HepG2 (cell line): ENCODE data around the gene PLSCR1.

ENCODE experiments used
- AFF4 ChIP-seq: sonication (generic); formaldehyde crosslinking; IDR thresholded peaks from 2 replicates; pipeline ENCODE4 v1.4.0; 2020; ENCODE audit warnings: missing genetic modification reagents
- ARID5B ChIP-seq: IDR thresholded peaks from 2 replicates; pipeline ENCODE4 v1.4.0; 2020; ENCODE audit warnings: mild to moderate bottlenecking, missing genetic modification reagents
- BHLHE40 ChIP-seq: IDR thresholded peaks from 2 replicates; pipeline ENCODE4 v1.6.1; 2011; ENCODE audit warnings: low read length, improper control_type of control experiment
- GMEB2 ChIP-seq: IDR thresholded peaks from 2 replicates; pipeline ENCODE4 v1.6.1; 2016; ENCODE audit warnings: missing biosample characterization, missing genetic modification reagents, low read depth
- JUN ChIP-seq: sonication (generic); formaldehyde crosslinking; IDR thresholded peaks from 2 replicates; pipeline ENCODE4 v1.4.0; 2020; ENCODE audit warnings: mild to moderate bottlenecking, missing genetic modification reagents
- KDM5A ChIP-seq: fragments of 200-600 bp; sonication (generic); IDR thresholded peaks from 2 replicates; pipeline ENCODE4 v1.7.0; 2018; ENCODE audit warnings: antibody characterized with exemption, mild to moderate bottlenecking, low read length, borderline replicate concordance
- KLF6 ChIP-seq: IDR thresholded peaks from 2 replicates; pipeline ENCODE4 v1.8.0; 2016; ENCODE audit warnings: missing biosample characterization, missing genetic modification reagents
- YY1 ChIP-seq: IDR thresholded peaks from 2 replicates; pipeline ENCODE4 v1.6.1; 2011; ENCODE audit warnings: low read length, low read depth, moderate library complexity, mild to moderate bottlenecking; ENCODE audit not compliant: insufficient read depth, insufficient replicate concordance
- ZBTB21 ChIP-seq: sonication (generic); formaldehyde crosslinking; IDR thresholded peaks from 2 replicates; pipeline ENCODE4 v1.4.0; 2020; ENCODE audit warnings: missing genetic modification reagents
- ZBTB33 ChIP-seq: sonication (generic); formaldehyde crosslinking; IDR thresholded peaks from 2 replicates; pipeline ENCODE4 v1.4.0; 2020; ENCODE audit warnings: missing genetic modification reagents
- ZNF263 ChIP-seq: sonication (generic); formaldehyde crosslinking; IDR thresholded peaks from 2 replicates; pipeline ENCODE4 v1.4.0; 2020; ENCODE audit warnings: missing genetic modification reagents
- TF ChIP-seq, protein P1 (sequence below): IDR thresholded peaks from 2 replicates; pipeline ENCODE4 v1.6.1; 2012; ENCODE audit warnings: inconsistent platforms

DNA sequence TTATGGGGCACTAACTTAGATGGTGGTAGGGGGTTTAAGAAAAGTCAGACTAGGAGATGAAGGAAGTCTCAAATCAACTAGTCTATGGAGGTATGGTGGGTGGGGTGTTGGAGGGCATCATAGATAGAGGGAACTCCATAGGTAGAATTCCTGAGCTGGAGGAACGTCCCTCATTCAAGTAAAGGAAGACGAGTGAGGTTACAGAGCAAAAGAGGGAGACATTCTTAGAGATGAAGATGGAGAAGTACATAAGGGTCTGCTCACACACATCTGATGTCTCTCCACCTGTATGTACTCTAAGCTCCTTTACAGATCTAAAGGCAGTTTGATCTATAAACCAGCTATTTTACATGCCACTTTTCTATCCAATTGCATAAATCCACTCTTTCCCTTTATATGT is 1.4 kb downstream of the PLSCR1 start:
- TF ChIP-seq GMEB2 (CRISPR knock-in tag) (no peak), JUN (CRISPR knock-in tag) (no peak), ARID5B (CRISPR knock-in tag) (no peak), BHLHE40 (no peak), ZBTB21 (CRISPR knock-in tag) (no peak), AFF4 (CRISPR knock-in tag) (no peak), KDM5A (no peak), ZBTB33 (no peak), YY1 (no peak), KLF6 (CRISPR knock-in tag) (no peak), ZNF263 (CRISPR knock-in tag) (no peak)
- TF ChIP-seq, protein P1, sequence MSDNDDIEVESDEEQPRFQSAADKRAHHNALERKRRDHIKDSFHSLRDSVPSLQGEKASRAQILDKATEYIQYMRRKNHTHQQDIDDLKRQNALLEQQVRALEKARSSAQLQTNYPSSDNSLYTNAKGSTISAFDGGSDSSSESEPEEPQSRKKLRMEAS = no peak
